ENCODE results near the gene DUSP28.
"Not testable (repeated sequence)": the region's sequence is repeated elsewhere in the genome, so short reads cannot be mapped to it uniquely, and the experiment has no call there.

DUSP28 gene, protein sequence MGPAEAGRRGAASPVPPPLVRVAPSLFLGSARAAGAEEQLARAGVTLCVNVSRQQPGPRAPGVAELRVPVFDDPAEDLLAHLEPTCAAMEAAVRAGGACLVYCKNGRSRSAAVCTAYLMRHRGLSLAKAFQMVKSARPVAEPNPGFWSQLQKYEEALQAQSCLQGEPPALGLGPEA

DNA sequence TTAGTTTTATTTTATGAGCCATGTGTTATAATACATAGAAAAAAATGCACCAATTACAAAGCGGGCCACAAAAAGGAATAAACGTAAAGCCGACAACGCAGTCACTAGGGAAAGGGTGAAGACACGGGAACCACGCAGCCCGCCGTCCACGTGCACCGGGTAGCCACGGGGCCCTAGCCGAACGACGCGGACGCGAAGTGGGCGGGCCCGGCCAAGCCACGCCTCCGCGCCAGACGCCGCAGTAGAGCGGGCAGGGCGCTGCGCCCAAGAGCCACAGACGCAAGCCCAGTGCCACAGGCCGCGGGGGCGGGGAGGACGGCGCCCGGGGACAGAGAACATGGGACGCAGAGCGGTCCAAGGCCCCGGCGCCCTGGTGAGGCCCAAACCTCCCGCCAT is at the start of gene DUSP28:
TSS of gene DUSP28 (plus strand) at position 274 of the 396 bp plus-strand sequence. CDS start 328 bp downstream, outside the sequence.
- peak; percentile 85 for DNase-seq

DNA sequence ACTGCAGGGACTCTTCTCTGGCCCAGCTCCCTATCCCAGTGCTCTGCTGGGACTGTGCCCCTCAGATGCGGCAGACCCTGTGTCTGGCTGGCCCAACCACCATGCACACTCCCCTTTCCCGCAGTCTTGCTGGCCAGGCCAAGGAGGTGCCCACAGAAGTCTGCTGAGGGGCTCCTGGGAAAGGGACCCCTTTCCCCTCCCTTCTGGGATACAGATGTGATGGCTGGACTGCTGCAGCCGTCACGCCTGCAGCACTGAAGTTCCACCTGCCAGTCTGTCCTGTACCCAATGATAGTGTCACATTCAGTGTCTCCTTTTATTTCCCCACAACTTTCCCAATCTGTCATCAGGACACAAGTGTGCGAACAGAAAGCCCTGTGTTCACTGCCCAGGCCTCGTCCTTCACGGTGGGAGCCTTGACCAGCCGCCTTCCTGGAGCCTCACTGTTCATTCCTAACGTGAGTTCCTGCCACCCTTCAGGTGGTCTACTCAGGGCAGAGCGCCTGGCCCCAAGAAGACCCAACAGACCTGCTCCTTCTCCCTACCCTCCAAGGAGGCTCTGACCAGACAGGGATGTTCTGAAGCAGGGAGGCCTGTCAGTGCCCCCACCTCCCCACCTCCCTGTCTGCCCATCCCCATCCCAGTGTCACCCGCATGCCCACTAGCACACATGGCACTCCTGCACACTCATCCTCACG is 49.5 kb upstream of the DUSP28 start:
- DNase-seq, result no peak

DNA sequence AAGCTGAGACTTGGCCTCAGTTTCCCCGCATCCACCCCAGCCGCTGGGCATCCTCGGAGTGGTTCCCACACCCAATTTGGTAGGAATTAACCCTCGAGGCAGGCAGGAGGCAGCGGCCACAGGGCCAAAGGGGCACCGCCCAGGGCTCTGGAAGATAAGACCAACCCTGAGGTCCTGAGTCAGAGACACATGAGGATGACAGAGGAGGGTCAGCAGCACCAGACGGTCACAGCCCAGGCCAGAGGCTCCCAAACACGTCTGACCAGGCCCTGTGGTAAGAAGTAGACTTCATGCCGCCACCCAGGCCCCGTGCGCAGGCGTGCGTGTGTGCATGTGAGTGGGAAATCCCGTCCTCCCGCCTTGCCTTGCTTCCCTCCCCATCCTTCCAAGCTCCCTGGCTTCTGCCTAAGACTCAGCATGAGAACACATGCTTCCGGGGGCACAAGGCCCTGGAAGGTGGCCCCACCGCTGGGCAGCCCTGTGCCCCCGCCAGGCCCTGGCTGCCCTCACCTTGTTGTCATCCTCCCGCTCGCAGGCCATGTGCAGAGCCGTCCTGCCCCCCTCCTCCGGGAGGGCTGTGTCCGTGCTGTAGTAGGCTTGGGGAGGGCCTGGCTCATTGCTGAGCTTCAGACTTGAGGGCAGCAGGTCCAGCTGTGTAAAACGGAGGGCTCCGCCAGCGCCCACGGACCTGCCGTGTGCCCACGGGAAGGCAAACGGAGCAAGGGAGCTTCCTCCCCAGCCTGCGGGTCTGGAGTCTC is 48.6 kb upstream of the DUSP28 start:
- no peak for DNase-seq

DNA sequence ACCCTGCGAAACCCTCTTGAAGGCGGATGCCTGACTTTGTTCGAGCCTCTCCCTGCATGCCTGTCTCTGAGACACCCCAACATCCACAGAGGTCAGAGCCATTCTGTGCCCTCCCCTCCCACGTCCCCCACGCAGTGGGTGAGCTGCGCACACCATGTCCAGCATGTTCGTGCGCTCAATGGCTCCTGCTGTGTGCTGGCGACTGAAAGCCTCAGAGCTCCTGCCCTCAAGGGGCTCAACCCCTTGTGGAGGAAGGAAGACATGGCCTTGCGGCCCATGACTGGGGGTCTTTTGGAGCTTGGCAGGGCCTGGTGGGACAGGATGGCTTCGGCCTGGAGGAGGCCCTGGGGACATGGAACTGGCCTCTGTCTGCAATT is 48.1 kb upstream of the DUSP28 start:
- no peak for DNase-seq

DNA sequence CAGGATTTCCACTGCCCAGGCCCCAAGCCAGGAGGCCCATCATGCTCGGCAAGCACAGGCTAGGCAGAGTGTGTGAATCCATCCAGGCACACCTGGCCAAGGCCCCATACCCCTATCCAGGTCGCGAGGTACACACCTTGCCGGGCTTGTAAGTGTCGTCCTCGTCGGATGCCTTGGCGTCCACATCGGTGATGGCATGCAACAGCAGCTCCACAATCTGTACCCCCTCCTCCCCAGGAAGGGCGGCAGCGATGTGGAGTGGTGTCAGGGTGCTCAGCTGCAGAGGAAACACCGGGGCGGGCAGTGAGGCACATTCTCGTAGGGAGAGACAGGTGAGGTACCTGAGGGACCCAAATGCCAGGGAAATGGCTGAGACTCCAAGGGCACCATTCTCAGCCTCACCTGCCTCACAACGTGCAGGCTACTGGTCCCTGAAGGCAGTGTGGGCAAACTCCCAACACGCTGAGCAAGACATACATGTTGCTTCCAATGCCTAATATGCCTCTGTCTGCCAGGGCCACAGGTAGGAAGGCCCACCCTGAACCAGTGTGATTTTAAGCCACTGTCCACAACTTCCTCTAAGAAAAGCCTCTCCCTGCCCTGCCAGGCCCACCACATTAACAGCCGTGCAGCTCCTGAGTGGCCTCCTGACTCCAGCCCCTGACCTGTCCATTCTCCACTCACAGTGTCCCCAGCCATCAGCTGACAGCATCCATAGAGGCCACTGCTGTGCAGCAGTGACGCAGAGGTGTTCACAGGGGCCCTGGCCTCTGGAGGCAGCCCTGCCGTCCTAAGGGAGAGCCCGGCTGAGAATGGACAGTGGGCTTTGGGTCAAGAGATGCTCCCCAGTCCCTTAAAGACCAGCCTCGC is 47.3 kb upstream of the DUSP28 start:
- no peak for DNase-seq

DNA sequence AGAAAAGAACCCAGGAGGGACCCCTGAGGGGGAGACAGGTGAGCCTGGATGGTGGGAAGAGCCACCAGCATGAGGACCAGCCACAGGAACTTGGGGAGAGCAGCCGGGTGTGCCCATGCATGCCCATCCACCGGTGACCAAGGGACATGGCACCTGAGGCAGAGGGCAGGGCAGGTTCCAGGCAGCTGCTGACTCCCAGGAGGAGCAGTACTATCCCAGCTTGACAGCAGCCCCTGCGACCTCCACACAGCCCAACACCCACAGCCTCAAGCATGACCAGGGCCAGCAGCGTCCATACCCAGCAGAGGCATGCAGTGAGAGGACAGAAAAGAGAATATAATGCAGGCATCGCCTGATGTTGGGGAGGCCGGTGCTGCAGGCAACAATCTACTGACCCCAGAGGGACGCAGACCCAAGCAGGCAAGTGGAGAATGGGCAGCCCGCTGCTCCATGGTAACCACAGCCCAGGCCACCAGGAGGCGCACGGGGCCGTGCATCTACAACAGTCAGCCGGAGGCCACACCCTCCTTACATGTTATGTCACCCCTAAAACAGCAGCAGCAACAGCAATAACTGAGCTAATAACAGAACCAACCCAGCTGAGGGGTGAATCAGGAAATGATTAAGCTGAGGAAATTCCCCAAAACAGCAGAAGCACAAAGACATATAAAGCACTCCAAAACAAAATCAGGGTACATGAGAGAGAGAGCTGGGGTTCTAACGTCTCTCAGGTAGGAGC is 46.4 kb upstream of the DUSP28 start:
- DNase-seq, result peak; percentile 83

DNA sequence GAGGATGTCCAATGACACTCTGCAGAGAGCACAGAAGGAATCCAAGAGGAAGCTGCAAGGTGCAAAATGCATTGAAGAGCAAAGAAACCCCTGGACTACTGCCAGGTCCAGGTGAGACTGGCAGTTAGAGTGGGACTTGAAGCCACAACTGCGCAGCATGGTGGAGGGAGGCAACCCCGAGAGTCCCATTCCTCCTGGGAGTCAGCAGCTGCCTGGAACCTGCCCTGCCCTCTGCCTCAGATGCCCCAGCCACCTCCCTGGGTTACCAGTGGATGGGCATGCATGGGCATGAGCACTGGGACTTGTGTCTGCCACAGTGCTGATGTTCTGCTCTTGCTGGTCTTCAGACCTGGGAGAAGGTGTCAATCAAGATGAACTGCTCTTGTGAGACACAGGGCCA is 45.5 kb upstream of the DUSP28 start:
- no peak for DNase-seq

DNA sequence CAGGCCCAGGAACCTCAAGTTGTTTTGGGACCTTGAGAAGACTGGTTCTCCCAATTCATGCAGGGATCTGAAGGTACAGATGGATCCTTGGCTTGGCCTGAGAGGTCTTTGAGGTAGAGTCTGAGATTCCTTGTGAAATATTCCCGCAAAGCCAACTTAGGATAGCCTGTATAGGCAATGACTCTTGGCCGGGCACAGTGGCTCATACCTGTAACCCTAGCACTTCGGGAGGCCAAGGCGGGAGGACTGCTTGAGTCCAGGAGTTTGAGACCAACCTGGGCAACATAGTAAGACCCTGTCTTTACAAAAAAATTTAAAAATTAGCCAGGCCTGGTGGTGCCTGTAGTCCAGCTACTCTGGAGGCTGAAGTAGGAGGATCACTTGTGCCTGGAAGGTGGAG is 42.8 kb upstream of the DUSP28 start:
- no peak for DNase-seq

DNA sequence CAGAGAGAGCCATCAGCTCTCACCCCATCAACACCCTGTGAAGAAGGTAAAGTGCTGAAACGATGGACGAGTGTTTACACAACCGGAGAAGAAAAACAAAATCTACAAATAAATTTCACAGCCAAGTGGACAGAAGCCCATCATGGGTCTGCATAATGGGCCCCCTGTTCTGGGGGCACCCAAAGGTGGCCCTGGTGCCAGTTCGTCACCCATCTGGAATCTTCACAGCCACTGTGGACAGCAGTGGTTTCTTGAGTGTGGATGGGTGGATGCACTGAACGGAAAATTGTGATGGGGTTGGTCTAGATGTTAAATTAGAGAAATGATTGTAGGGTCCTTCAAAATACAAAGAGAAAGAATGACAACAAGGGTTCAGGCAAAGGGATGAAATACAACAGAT is 41.2 kb upstream of the DUSP28 start:
- no peak for DNase-seq

DNA sequence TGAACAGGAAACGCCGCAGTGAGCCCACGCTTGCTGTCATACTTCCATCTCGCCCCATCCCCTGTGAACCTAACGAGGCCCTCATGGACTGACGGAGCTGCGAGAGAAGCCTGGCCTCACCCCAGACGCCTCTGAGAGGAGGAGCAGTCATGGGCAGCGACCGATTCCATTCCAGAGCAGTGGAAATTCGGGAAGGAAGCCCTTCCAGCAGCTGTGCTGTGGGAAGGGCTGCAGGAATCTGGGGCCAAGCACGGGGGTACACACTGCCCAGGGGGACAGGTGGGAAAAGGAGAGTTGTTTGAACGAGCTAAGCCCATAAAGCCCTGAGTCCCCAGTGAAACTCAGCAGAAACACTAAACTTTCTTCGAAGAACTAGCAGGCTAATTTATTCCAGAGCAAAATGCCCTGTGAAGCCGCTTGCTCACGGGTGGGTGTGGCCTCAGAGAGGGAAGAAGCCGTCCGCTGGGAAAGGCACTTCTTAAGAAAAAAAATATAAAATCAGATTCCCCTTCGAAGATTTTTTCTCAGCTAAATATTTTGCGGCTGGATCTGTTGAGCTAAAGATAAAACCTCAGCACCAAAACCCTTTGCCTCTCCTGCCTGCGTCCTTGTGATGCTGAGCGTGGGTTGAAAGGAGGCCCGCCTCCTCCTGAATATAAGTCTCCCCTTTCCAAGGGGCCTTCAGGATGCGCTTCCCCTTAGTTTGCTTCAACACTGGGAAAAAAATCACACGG is 40.6 kb upstream of the DUSP28 start:
- peak; percentile 11 for DNase-seq

DNA sequence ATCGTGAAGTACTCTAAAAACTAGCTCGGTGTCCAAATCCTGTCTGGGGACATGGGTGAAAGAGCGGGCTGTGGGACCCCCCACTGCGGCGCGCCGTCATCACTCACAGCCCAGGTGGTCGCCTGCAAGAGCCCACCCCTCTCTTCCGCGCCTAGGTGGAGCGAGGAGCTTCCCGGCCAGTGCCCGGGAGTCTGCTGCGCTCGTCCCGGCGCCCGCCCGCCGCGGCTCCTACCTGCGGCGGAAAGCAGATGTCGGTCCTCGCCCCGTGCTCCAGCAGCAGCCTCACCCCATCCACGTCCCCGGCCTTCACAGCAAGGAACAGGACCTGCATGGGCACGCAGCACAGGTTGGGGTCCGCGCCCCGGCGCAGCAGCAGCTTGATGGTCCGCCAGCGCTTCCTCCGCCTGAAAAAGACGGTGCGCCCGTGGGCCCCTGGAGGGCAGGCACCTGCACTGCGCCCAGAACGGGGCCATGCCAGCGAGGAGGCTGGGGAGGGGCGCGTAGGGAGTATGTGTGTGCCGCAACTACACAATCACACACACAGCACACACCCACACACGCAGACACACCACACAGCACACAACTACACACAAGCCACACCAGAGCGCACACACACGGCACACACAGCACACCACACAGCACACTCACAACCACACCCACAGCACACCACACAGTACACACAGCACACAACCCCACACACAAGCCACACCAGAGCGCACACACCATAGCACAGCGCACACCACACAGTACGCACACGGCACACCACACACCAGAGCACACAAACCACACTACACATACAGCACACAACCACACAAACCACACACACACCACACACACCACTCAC is 39.8 kb upstream of the DUSP28 start:
- no peak for DNase-seq

DNA sequence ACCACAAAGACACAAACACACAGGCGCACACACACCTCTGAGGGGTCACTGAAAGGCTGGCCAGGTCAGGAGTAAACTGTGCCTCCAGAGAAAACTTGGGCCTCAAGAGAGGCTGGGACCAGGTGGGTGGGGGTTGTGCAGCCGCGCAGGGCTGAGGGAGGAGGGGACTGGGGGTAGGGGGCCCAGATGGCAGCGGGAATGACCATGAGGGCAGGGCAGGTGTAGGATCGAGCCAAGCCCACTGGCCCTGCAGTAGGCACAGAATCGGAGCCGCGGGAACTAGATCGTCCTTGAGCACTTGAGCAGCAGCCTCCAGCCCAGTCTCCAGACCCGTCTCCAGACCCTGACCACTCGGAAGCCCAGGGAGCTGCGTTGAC is 39.2 kb upstream of the DUSP28 start:
- DNase-seq, result no peak

DNA sequence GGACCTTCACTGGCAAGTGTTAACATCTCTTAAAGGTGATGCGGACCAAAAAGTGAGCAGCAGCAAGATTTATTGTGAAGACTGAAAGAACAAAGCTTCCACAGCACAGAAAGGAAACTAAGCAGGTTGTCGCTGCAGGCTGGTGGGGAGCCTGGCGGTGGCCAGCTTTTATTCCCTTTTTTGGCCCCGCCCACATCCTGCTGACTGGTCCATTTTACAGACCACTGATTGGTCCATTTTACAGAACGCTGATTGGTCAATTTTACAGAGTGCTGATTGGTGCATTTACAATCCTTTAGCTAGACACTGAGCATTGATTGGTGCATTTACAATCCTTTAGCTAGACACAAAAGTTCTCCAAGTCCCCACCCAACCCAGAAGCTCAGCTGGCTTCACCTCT is 38.3 kb upstream of the DUSP28 start:
- DNase-seq, result not testable (repeated sequence)

DNA sequence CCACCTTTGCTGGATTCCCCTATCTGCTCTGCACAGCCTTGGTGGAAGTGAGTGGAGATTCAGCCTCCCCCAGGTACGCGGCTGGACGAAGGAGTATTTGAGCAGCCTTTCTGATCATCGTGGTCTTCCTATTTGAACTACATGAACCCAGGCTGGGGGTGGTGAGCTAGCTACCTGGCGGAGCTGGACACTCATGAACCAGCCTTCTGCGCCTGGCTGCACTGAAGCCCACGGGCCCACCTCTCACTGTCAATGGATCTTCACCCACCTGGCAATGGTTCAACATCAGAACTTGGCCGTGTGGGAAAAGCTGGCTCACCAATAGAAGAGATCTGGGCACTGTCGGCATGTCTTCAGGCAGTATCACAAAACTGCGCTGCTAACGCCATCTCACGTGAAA is 37.8 kb upstream of the DUSP28 start:
- no peak for DNase-seq

DNA sequence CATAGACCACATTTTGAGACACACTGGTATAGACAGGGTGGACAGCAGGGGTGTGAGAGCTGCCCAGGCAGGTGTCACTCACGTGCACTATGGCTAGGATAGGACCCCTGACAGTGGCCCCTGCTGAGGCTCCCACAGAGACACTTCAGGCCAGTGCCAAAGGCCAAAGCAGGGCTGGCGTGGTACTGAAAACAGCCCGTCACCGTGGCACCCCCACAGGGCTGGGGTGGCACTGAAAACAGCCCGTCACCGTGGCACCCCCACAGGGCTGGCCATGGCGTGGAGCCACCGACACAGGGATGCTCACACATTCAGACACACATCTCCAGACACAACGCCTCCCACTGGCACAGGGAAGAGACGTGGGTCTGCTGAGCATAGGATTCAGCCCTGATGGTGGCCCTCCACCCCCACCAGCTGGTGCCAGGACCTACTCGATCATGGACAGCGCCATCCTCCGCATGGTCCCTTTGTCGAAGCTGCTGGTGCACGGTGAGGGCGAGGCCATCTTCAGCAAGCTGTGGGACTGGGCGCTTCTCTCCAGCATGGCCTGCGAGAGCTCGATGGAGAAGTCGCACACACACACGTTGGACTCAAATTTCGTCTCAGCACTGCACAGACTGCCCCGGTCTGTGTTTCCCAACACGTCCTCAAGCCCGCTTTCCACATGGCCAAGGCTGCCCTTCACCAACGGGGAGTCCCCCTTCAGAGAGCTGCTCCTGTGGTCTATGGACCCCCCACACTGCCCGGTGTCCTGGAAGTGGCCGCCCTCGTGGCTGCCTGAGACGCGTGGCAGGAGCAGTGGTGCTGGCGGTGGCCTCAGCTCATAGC is 36.5 kb upstream of the DUSP28 start:
- DNase-seq, result no peak

DNA sequence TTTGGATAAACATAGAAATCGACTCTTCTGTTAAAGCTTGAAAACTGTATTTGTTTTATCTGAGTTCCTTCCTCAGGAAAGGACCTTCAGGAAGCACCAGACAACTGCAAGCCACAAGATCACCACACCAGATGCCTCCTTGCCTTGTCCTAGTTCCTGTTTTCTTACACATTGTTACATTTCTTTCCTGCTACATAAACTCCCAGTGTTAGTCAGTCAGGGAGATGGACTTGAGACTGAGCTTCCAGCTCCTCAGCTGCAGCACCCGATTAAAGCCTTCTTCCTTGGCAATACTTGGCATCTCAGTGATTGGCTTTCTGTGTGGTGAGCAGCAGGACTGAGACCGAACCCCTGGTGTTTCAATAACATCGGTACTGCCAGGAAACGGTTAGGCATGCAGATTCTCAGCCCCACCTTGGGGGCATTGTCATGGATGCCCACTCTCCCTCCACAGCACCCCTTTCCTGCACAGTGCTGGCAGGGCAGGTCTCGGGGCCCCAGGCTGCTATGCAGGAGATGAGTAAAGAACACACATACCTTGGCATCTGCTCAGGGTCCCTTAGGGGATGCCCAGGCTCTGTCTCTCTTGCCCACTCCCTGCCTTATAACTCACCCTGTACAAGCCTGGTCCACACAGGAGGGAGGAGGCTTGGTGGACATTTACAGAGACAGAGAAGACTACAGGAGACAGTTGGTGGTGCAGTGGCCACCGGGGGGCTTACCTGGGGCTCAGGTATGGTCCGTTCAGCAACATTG is 35.0 kb upstream of the DUSP28 start:
- no peak for DNase-seq

DNA sequence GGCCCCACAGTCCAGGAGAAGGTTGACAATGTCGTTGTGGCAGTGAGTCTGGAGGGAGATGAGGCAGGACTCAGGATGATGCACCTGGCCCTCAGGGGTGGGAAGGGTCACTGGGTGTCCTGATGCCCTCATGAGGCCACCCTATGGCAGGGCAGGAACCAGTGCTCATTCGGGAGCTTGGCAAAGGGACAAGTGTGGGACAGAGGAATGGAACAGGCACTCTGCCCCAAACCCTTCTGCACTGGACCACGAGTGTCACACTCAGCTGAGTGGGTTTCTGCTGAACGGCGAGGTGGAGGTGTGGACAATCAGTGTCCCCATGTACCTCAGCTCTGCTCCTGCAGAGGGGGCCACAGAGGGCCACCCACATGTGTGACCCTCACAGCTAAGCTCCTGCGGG is 34.4 kb upstream of the DUSP28 start:
- DNase-seq, result no peak

DNA sequence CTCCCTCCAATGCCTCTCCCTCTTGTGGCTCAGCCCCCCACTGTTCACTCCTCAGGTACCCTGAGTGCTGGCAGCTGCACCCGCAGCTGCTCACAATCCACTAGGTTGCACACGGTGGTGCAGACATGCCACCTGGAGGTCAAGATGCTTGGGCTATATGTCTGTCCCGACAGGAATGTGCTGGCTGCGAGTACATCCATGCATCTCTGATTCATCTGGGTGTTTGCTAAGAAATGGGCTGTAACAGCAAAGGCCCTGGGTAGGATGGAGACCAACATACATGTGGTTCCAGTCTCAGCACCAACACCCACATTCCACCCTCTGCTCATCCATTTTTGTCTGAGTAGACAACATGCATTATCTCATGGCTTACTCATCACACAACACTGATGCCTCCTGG is 33.6 kb upstream of the DUSP28 start:
- no peak for DNase-seq

DNA sequence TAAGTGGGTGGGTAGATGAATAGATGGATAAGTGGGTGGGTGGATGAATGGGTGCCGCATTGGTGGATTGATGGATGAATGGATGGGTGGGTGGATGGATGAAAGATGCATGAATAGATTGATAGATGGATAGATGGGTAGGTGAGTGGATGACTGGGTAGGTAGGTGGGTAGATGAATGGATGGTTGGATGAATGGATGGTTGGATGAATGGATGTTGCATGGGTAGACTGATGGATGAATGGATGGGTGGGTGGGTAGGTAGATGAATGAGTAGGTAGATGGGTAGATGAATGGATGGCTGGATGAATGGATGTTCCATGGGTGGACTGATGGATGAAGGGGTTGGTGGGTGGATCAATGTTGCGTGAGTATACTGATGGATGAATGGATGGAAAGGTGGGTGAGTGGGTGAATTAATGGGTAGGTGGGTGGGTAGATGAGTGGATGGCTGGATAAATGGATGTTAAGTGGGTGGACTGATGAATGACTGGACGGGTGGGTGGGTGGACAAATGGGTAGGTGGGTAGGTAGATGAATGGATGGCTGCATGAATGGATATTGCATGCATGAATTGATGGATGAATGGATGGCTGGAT is 32.9 kb upstream of the DUSP28 start:
- no peak for DNase-seq
